K562 (cell line): ENCODE results near the gene STAM2. TPM values are rescaled to one million over a fixed set of nuclear protein-coding genes. Genes with fewer than 3 reads are reported as not detected.

ENCODE experiments used
- BACH1 ChIP-seq: fragments of 200-800 bp; sonication (Bioruptor generic); IDR thresholded peaks from 2 replicates; pipeline ENCODE4 v1.6.1; 2016; ENCODE audit warnings: missing genetic modification characterization, missing compliant biosample characterization
- FOXP1 ChIP-seq: sonication (generic); formaldehyde crosslinking; IDR thresholded peaks from 2 replicates; pipeline ENCODE4 v1.8.0; 2022; ENCODE audit warnings: mild to moderate bottlenecking, missing genetic modification reagents
- MTA1 ChIP-seq: fragments of 450-650 bp; IDR thresholded peaks from 2 replicates; pipeline ENCODE4 v1.6.1; 2017; ENCODE audit warnings: borderline replicate concordance
- NCOA6 ChIP-seq: fragments of 450-650 bp; IDR thresholded peaks from 2 replicates; pipeline ENCODE4 v1.6.1; 2017; ENCODE audit warnings: mild to moderate bottlenecking
- RB1 ChIP-seq: fragments of 450-650 bp; IDR thresholded peaks from 2 replicates; pipeline ENCODE4 v1.6.1; 2017; ENCODE audit warnings: low read depth, mild to moderate bottlenecking
- SP1 ChIP-seq: sonication (generic); formaldehyde crosslinking; IDR thresholded peaks from 2 replicates; pipeline ENCODE4 v1.8.1; 2022; ENCODE audit warnings: mild to moderate bottlenecking, missing genetic modification reagents
- TARDBP ChIP-seq: fragments of 450-650 bp; IDR thresholded peaks from 2 replicates; pipeline ENCODE4 v1.6.1; 2016
- YY1 ChIP-seq, 3 experiments: IDR thresholded peaks; 2 replicates each; pipeline ENCODE4 v1.6.1; 2011; ENCODE audit warnings: low read length in 2 of 3, mild to moderate bottlenecking in 2 of 3, moderate library complexity in 2 of 3, borderline replicate concordance in 1 of 3, control low read depth in 1 of 3, low read depth in 1 of 3; ENCODE audit not compliant: insufficient read depth in 3 of 3, insufficient replicate concordance in 2 of 3, control insufficient read depth in 1 of 3, insufficient read length in 1 of 3; ENCODE audit errors: extremely low read depth in 1 of 3
- ZNF444 ChIP-seq: fragments of 250-450 bp; sonication (Bioruptor Pico); IDR thresholded peaks from 2 replicates; pipeline ENCODE4 v1.4.0; 2020; ENCODE audit warnings: mild to moderate bottlenecking, moderate library complexity
- ZNF766 ChIP-seq: fragments of 200-800 bp; sonication (Bioruptor generic); conservative IDR thresholded peaks from 2 replicates; pipeline ENCODE4 v1.6.1; 2016; ENCODE audit warnings: missing genetic modification characterization, missing compliant biosample characterization
- polyA plus RNA-seq, 8 experiments: library from polyadenylated mRNA; depleted of rRNA in 4 of 8; stranded (reverse) in 5 of 8; unstranded in 3 of 8; fragments of >200 nt; fragmentation: Nextera tagmentation in 2 of 8; fragmentation: Illumina TruSeq in 1 of 8; extraction: Ambion mirVana in 2 of 8; extraction: Trizol in 1 of 8; gene quantifications; 2 replicates each; pipeline versions ENCODE4 v1.2.1 to v1.2.3, GENCODE V29; 2011 to 2014; ENCODE audit warnings: inconsistent platforms in 1 of 8, missing spikeins in 1 of 8
- total RNA-seq, 7 experiments: library from RNA; depleted of rRNA in 6 of 7; stranded (reverse); fragments of >200 nt in 6 of 7; fragmentation: Illumina TruSeq in 2 of 7; extraction: Trizol in 2 of 7; gene quantifications; 2 replicates each; pipeline versions ENCODE4 v1.2.1 to v1.2.3, GENCODE V29; 2011 to 2021; ENCODE audit warnings: low replicate concordance in 1 of 7
- TF ChIP-seq, protein P1 (sequence below): fragments of 450-650 bp; IDR thresholded peaks from 2 replicates; pipeline ENCODE4 v1.6.1; 2017; ENCODE audit warnings: antibody characterized with exemption
- TF ChIP-seq, protein P2 (sequence below), 2 experiments: fragments of 450-650 bp; IDR thresholded peaks; 2 replicates each; pipeline ENCODE4 v1.6.1; 2016; ENCODE audit warnings: mild to moderate bottlenecking in 2 of 2, borderline replicate concordance in 1 of 2, low read depth in 1 of 2, moderate library complexity in 1 of 2
- TF ChIP-seq, protein P3 (sequence below): fragments of 450-650 bp; IDR thresholded peaks from 2 replicates; pipeline ENCODE4 v1.6.1; 2018; ENCODE audit not compliant: partially characterized antibody

The STAM2 gene
- total and polyA plus RNA-seq, 9 of the 15 experiments (the other 6 are each of a cell fraction or from before 2014, with no cell fraction given) = 4.5 to 13.9 (median 8.7) TPM

DNA sequence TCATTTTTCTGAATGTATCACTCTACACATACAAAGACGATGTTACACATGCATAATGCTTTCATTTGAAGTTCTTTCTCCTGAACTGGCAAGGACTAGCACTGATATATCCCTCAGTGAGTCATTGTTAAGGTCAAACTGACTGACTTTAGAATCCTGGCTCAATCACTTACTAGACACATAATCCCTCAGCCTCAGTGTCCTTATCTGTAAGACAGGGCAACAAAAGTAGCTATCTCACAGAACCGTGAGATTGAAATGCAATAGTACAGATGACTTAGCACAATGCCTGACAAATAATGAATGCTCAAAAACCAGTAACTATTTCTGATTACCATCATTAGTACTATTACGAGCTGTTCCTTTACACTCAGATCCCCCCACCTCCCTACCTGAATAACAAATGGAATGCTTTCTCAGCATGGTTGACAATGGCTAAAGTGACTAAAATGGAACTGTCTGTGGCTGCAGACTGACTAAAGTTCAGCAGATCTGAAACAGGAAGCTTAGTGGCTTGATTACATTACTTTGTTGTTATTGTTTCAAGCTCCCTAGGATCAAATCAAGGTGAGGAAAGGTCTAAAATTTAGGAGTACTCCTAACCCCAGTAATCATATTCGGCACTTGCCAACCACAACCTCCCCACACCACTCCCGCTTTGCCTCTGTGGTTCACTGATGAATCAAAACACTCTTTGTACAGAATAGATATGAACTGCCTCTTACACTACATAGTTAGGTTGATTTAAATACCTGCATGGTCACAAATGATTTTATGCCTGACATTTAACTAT lies 40.9 kb downstream of the STAM2 start (continued):
- TF ChIP-seq YY1 (IDR thresholded peaks at IDR 0.05; ENCODE audit: borderline replicate concordance in 1 of 3, control insufficient read depth in 1 of 3, extremely low read depth in 1 of 3, insufficient read depth in 3 of 3, insufficient read length in 1 of 3, insufficient replicate concordance in 2 of 3, low read depth in 1 of 3, low read length in 2 of 3) (no peak), SP1 (no peak), FOXP1 (no peak), RB1 (no peak), ZNF444 (CRISPR knock-in tag) (no peak), TARDBP (no peak), BACH1 (0 out of 2 replicates have a peak, but pooled peaks have one; percentile 31), NCOA6 (no peak), MTA1 (no peak), ZNF766 (CRISPR knock-in tag) (no peak)
- TF ChIP-seq, protein P1, sequence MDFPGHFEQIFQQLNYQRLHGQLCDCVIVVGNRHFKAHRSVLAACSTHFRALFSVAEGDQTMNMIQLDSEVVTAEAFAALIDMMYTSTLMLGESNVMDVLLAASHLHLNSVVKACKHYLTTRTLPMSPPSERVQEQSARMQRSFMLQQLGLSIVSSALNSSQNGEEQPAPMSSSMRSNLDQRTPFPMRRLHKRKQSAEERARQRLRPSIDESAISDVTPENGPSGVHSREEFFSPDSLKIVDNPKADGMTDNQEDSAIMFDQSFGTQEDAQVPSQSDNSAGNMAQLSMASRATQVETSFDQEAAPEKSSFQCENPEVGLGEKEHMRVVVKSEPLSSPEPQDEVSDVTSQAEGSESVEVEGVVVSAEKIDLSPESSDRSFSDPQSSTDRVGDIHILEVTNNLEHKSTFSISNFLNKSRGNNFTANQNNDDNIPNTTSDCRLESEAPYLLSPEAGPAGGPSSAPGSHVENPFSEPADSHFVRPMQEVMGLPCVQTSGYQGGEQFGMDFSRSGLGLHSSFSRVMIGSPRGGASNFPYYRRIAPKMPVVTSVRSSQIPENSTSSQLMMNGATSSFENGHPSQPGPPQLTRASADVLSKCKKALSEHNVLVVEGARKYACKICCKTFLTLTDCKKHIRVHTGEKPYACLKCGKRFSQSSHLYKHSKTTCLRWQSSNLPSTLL = no peak
- TF ChIP-seq, protein P2, sequence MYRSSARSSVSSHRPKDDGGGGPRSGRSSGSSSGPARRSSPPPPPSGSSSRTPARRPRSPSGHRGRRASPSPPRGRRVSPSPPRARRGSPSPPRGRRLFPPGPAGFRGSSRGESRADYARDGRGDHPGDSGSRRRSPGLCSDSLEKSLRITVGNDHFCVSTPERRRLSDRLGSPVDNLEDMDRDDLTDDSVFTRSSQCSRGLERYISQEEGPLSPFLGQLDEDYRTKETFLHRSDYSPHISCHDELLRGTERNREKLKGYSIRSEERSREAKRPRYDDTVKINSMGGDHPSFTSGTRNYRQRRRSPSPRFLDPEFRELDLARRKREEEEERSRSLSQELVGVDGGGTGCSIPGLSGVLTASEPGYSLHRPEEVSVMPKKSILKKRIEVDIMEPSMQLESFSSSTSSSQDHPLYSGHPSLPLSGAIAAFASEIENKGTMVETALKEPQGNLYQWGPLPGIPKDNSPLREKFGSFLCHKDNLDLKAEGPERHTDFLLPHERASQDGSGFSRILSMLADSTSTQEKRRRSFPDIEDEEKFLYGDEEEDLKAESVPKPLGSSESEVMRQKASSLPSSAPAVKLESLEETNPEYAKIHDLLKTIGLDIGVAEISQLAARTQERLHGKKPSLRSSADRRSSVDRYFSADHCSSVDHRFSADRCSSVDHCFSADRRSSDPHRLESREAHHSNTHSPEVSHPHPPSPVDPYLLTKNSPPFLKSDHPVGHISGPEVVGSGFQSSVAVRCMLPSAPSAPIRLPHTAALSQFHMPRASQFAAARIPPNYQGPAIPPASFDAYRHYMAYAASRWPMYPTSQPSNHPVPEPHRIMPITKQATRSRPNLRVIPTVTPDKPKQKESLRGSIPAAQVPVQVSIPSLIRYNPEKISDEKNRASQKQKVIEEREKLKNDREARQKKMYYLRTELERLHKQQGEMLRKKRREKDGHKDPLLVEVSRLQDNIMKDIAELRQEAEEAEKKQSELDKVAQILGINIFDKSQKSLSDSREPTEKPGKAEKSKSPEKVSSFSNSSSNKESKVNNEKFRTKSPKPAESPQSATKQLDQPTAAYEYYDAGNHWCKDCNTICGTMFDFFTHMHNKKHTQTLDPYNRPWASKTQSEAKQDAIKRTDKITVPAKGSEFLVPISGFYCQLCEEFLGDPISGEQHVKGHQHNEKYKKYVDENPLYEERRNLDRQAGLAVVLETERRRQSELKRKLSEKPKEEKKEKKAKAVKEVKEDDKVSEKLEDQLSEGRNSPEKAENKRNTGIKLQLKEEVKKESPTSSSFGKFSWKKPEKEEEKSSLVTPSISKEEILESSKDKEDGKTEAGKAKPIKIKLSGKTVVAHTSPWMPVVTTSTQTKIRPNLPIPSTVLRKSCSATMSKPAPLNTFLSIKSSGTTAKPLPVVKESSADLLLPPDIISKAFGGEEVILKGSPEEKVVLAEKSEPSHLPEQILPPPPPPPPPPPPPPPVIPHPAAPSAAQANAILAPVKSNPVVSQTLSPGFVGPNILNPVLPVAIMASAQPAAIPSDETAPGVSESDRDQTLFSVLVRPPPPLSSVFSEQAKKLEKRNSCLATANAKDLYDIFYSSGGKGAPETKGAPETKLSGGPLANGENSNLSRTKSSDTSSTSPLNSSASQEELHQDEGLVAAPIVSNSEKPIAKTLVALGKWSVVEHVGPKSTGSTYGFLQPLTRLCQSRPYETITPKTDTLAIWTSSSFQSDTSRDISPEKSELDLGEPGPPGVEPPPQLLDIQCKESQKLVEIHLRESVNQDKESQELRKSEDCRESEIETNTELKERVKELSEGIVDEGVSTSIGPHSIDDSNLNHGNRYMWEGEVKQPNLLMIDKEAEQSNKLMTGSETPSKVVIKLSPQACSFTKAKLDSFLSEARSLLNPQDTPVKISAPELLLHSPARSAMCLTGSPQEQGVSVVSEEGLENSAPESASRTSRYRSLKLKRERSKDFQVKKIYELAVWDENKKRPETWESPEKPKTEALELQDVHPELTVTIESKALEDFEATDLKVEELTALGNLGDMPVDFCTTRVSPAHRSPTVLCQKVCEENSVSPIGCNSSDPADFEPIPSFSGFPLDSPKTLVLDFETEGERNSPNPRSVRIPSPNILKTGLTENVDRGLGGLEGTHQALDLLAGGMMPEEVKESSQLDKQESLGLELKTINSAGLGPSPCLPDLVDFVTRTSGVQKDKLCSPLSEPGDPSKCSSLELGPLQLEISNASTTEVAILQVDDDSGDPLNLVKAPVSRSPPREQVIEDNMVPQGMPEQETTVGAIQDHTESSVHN (IDR thresholded peaks at IDR 0.05; ENCODE audit: borderline replicate concordance in 1 of 2, low read depth in 1 of 2) = no peak
- TF ChIP-seq, protein P3, sequence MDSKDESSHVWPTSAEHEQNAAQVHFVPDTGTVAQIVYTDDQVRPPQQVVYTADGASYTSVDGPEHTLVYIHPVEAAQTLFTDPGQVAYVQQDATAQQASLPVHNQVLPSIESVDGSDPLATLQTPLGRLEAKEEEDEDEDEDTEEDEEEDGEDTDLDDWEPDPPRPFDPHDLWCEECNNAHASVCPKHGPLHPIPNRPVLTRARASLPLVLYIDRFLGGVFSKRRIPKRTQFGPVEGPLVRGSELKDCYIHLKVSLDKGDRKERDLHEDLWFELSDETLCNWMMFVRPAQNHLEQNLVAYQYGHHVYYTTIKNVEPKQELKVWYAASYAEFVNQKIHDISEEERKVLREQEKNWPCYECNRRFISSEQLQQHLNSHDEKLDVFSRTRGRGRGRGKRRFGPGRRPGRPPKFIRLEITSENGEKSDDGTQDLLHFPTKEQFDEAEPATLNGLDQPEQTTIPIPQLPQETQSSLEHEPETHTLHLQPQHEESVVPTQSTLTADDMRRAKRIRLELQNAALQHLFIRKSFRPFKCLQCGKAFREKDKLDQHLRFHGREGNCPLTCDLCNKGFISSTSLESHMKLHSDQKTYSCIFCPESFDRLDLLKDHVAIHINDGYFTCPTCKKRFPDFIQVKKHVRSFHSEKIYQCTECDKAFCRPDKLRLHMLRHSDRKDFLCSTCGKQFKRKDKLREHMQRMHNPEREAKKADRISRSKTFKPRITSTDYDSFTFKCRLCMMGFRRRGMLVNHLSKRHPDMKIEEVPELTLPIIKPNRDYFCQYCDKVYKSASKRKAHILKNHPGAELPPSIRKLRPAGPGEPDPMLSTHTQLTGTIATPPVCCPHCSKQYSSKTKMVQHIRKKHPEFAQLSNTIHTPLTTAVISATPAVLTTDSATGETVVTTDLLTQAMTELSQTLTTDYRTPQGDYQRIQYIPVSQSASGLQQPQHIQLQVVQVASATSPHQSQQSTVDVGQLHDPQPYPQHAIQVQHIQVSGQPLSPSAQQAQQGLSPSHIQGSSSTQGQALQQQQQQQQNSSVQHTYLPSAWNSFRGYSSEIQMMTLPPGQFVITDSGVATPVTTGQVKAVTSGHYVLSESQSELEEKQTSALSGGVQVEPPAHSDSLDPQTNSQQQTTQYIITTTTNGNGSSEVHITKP = no peak
